Cardiac muscle cell (in vitro differentiated cells and primary cell): ENCODE results near the gene ITGA2. TPM values are rescaled to one million over a fixed set of nuclear protein-coding genes. Genes with fewer than 3 reads are reported as not detected.

Experiments used
- DNase-seq, 2 donors: peaks; one replicate each; pipeline versions ENCODE4 v3.0.0 to v3.0.0-alpha.2; 2010 to 2017; ENCODE audit warnings: low read depth in 1 of 2, low spot score in 1 of 2
- H3K27ac ChIP-seq: fragments of 200-600 bp; sonication (generic); 2 replicates; pipeline ENCODE4 v1.5.1; 2016
- H3K27me3 ChIP-seq: fragments of 200-600 bp; sonication (generic); 2 replicates; pipeline ENCODE4 v1.6.0; 2016; ENCODE audit warnings: control low read depth
- H3K36me3 ChIP-seq: fragments of 200-600 bp; sonication (generic); 2 replicates; pipeline ENCODE4 v1.5.1; 2016; ENCODE audit warnings: control low read depth
- H3K4me1 ChIP-seq: fragments of 200-600 bp; sonication (generic); 2 replicates; pipeline ENCODE4 v1.8.1; 2017; ENCODE audit warnings: low read depth, mild to moderate bottlenecking, mixed run types
- H3K4me3 ChIP-seq: fragments of 200-600 bp; sonication (generic); 2 replicates; pipeline ENCODE4 v1.5.1; 2016; ENCODE audit warnings: mild to moderate bottlenecking
- H3K9me3 ChIP-seq: fragments of 200-600 bp; sonication (generic); 2 replicates; pipeline ENCODE4 v1.5.1; 2017; ENCODE audit warnings: low read depth, mild to moderate bottlenecking, control low read depth
- polyA plus RNA-seq: library from polyadenylated mRNA; unstranded; fragments of >200 nt; fragmentation: Nextera tagmentation; extraction: Ambion mirVana; gene quantifications from 2 replicates; pipeline ENCODE4 v1.2.1, GENCODE V29; 2016
- total RNA-seq: library from RNA; depleted of rRNA; stranded (reverse); fragments of >200 nt; gene quantifications from 2 replicates; pipeline ENCODE4 v1.2.3, GENCODE V29; 2016
- TF ChIP-seq, protein P1 (sequence below): IDR thresholded peaks from 2 replicates; pipeline ENCODE4 v1.5.1; 2012; ENCODE audit warnings: low read depth, mild to moderate bottlenecking, low read length

The ITGA2 gene
- total and polyA plus RNA-seq, 2 experiments from 2014 or later: 0.57 to 2.3 TPM

- no peak for DNase-seq
- Histone ChIP-seq H3K27ac (no peak overlapping the region), H3K27me3 (no peaks in the 10 kb centered on the region), H3K36me3 (no peaks in the 10 kb centered on the region), H3K4me3 (no peak overlapping the region), H3K4me1 (no peaks in the 10 kb centered on the region), H3K9me3 (no peaks in the 10 kb centered on the region)
- TF ChIP-seq, protein P1, sequence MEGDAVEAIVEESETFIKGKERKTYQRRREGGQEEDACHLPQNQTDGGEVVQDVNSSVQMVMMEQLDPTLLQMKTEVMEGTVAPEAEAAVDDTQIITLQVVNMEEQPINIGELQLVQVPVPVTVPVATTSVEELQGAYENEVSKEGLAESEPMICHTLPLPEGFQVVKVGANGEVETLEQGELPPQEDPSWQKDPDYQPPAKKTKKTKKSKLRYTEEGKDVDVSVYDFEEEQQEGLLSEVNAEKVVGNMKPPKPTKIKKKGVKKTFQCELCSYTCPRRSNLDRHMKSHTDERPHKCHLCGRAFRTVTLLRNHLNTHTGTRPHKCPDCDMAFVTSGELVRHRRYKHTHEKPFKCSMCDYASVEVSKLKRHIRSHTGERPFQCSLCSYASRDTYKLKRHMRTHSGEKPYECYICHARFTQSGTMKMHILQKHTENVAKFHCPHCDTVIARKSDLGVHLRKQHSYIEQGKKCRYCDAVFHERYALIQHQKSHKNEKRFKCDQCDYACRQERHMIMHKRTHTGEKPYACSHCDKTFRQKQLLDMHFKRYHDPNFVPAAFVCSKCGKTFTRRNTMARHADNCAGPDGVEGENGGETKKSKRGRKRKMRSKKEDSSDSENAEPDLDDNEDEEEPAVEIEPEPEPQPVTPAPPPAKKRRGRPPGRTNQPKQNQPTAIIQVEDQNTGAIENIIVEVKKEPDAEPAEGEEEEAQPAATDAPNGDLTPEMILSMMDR: no peak
Observed at GRCh38 chr5:53055365-53055764, 66.2 kb downstream of the ITGA2 start.

DNA sequence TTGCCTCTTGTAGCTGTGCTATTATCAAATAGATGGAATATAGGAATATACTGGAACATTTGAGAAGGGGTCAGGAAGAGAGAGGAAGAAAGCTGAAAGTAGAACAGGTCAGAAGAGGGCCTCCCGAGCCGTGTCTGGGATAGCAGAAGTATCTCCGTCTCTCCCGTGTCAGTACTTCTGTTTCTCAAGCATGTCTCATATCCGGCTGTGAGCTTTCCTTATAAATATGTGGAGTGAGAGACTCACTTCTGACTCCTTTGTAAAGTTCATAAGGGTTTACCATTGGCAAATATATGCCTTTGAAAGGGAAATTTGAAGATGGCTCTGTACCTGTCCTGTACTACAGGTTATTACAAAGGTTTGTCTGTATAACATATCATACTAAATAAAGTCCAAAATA, 70.1 kb downstream of the ITGA2 start:
- Histone ChIP-seq H3K9me3 (no peaks in the 10 kb centered on the region), H3K27ac (no peak overlapping the region), H3K36me3 (no peaks in the 10 kb centered on the region), H3K4me3 (no peak overlapping the region), H3K27me3 (no peaks in the 10 kb centered on the region), H3K4me1 (no peaks in the 10 kb centered on the region)
- no peak for DNase-seq
- TF ChIP-seq, protein P1: no peak

- Histone ChIP-seq H3K4me1 (peaks cover 10% of the 10 kb centered on the region), H3K9me3 (no peaks in the 10 kb centered on the region), H3K27ac (no peak overlapping the region), H3K36me3 (no peaks in the 10 kb centered on the region), H3K27me3 (no peaks in the 10 kb centered on the region), H3K4me3 (no peak overlapping the region)
- TF ChIP-seq, protein P1: no peak
- DNase-seq: peak in 1 of 2 donors; percentile 47
Observed at GRCh38 chr5:53063176-53063575, 74.0 kb downstream of the ITGA2 start.

DNA sequence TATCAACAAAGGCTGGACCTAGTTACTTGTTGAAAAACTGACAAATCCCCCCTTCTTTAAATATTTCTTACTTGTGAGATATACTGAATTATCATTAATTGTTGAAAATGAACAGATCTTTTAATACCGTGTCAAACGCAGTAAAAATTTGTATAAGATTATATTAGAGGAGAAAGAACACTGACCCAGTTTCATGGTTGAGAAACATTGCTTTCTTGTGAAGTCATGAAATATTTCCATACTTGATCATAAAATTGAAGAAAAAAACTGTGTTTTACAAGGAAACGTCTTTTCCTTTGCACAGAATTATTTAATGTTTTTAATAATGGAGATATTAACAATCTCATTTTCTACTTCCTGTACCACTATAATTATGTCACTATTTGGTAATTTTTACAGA, 74.6 kb downstream of the ITGA2 start:
- Histone ChIP-seq H3K4me1 (peaks cover 10% of the 10 kb centered on the region), H3K27ac (no peak overlapping the region), H3K36me3 (no peaks in the 10 kb centered on the region), H3K4me3 (no peak overlapping the region), H3K9me3 (no peaks in the 10 kb centered on the region), H3K27me3 (no peaks in the 10 kb centered on the region)
- peak in 1 of 2 donors; percentile 15 for DNase-seq
- TF ChIP-seq, protein P1: no peak

GRCh38 chr5:53066088-53066487, 76.9 kb downstream of the ITGA2 start:
- Histone ChIP-seq H3K36me3 (no peaks in the 10 kb centered on the region), H3K27me3 (no peaks in the 10 kb centered on the region), H3K4me3 (no peak overlapping the region), H3K27ac (no peak overlapping the region), H3K9me3 (no peaks in the 10 kb centered on the region), H3K4me1 (peaks cover 10% of the 10 kb centered on the region)
- TF ChIP-seq, protein P1: no peak
- no peak for DNase-seq

- Histone ChIP-seq H3K27me3 (no peaks in the 10 kb centered on the region), H3K27ac (no peak overlapping the region), H3K4me3 (no peak overlapping the region), H3K36me3 (no peaks in the 10 kb centered on the region), H3K9me3 (no peaks in the 10 kb centered on the region), H3K4me1 (peaks cover 10% of the 10 kb centered on the region)
- peak in 1 of 2 donors; percentile 34 for DNase-seq
- TF ChIP-seq, protein P1: no peak
Observed at GRCh38 chr5:53067641-53068040, 78.5 kb downstream of the ITGA2 start.
